Neural progenitor cell (in vitro differentiated cells): Measurements from ENCODE around the gene MTG1. TPM values are rescaled to one million over a fixed set of nuclear protein-coding genes. Genes with fewer than 3 reads are reported as not detected.

ENCODE experiments used
- DNase-seq: peaks from one replicate; pipeline ENCODE4 v3.0.0-alpha.2; 2016; ENCODE audit warnings: low spot score
- H2AFZ ChIP-seq: fragments of 200-600 bp; sonication (generic); replicated peaks from 2 replicates; pipeline ENCODE4 v1.6.1; 2016; ENCODE audit warnings: antibody characterized with exemption
- H3F3A ChIP-seq: fragments of 200-600 bp; sonication (generic); 2 replicates; pipeline ENCODE4 v1.6.1; 2016; ENCODE audit warnings: antibody characterized with exemption, low read depth
- H3K27ac ChIP-seq: fragments of 200-600 bp; sonication (generic); 2 replicates; pipeline ENCODE4 v1.5.1; 2016; ENCODE audit warnings: mild to moderate bottlenecking
- H3K27me3 ChIP-seq: fragments of 200-600 bp; sonication (generic); 2 replicates; pipeline ENCODE4 v1.6.1; 2016; ENCODE audit warnings: mild to moderate bottlenecking, moderate library complexity
- H3K36me3 ChIP-seq: fragments of 200-600 bp; sonication (generic); 2 replicates; pipeline ENCODE4 v1.5.1; 2016
- H3K4me1 ChIP-seq: fragments of 200-600 bp; sonication (generic); 2 replicates; pipeline ENCODE4 v1.6.1; 2016; ENCODE audit warnings: mixed run types
- H3K4me2 ChIP-seq: fragments of 200-600 bp; sonication (generic); 2 replicates; pipeline ENCODE4 v1.6.1; 2016
- H3K4me3 ChIP-seq: fragments of 200-600 bp; sonication (generic); 2 replicates; pipeline ENCODE4 v1.5.1; 2016
- H3K79me2 ChIP-seq: fragments of 200-600 bp; sonication (generic); 2 replicates; pipeline ENCODE4 v1.6.1; 2016; ENCODE audit warnings: low read depth
- H3K9ac ChIP-seq: fragments of 200-600 bp; sonication (generic); 2 replicates; pipeline ENCODE4 v1.6.1; 2016
- H3K9me3 ChIP-seq: fragments of 200-600 bp; sonication (generic); 2 replicates; pipeline ENCODE4 v1.5.1; 2016; ENCODE audit warnings: low read depth
- H4K20me1 ChIP-seq: fragments of 200-600 bp; sonication (generic); 2 replicates; pipeline ENCODE4 v1.6.1; 2016; ENCODE audit warnings: low read depth
- H3K27ac Mint-ChIP-seq: 3 replicates; pipeline ENCODE4 v1.8.0; 2021; ENCODE audit warnings: mixed read lengths
- H3K27me3 Mint-ChIP-seq: 2 replicates; pipeline ENCODE4 v1.8.0; 2022; ENCODE audit warnings: low read depth, mild to moderate bottlenecking, inconsistent platforms, moderate library complexity, mixed read lengths; ENCODE audit not compliant: insufficient read depth
- H3K36me3 Mint-ChIP-seq: 3 replicates; pipeline ENCODE4 v1.8.0; 2021; ENCODE audit warnings: mixed read lengths
- H3K4me1 Mint-ChIP-seq: 3 replicates; pipeline ENCODE4 v1.8.0; 2021; ENCODE audit warnings: mixed read lengths
- H3K4me3 Mint-ChIP-seq: 3 replicates; pipeline ENCODE4 v1.8.0; 2021; ENCODE audit warnings: mild to moderate bottlenecking, moderate library complexity, mixed read lengths
- H3K9me3 Mint-ChIP-seq: 3 replicates; pipeline ENCODE4 v1.8.0; 2020; ENCODE audit warnings: mixed read lengths
- CTCF ChIP-seq: fragments of 200-600 bp; sonication (generic); IDR thresholded peaks from 2 replicates; pipeline ENCODE4 v1.5.1; 2017; ENCODE audit warnings: antibody characterized with exemption, mild to moderate bottlenecking
- EZH2 ChIP-seq: fragments of 200-600 bp; sonication (generic); IDR thresholded peaks from 2 replicates; pipeline ENCODE4 v1.6.1; 2017; ENCODE audit warnings: antibody characterized with exemption, mild to moderate bottlenecking, moderate library complexity
- EZH2phosphoT487 ChIP-seq: fragments of 200-600 bp; sonication (generic); IDR thresholded peaks from 2 replicates; pipeline ENCODE4 v1.6.1; 2017; ENCODE audit warnings: antibody characterized with exemption
- total RNA-seq: library from RNA; depleted of rRNA; stranded (reverse); fragments of >200 nt; gene quantifications from 2 replicates; pipeline ENCODE4 v1.2.3, GENCODE V29; 2015; ENCODE audit warnings: low replicate concordance

The MTG1 gene
- total RNA-seq, 1 donor from 2014 or later: 28.0 TPM

- Histone ChIP-seq H3K27ac (no peak overlapping the region), H3K4me2 (no peak overlapping the region), H3K27me3 (no peaks in the 10 kb centered on the region), H3K4me3 (no peak overlapping the region), H3K9ac (no peak overlapping the region), H3F3A (no peaks in the 10 kb centered on the region), H3K36me3 (peaks cover 3% of the 10 kb centered on the region), H4K20me1 (no peaks in the 10 kb centered on the region), H3K4me1 (no peaks in the 10 kb centered on the region), H3K79me2 (peaks cover 51% of the 10 kb centered on the region), H2AFZ (no peak overlapping the region), H3K9me3 (no peaks in the 10 kb centered on the region)
- no peak for TF ChIP-seq EZH2phosphoT487
- no peak for TF ChIP-seq EZH2
- no peak for TF ChIP-seq CTCF
- no peaks in the 10 kb centered on the region for H3K4me1 Mint-ChIP-seq
- peaks cover 6% of the 10 kb centered on the region for H3K9me3 Mint-ChIP-seq
- no peak for DNase-seq
- no peaks in the 10 kb centered on the region for H3K27me3 Mint-ChIP-seq
- no peak overlapping the region for H3K27ac Mint-ChIP-seq
- peak overlapping the region; percentile 67 for H3K4me3 Mint-ChIP-seq
- peaks cover 57% of the 10 kb centered on the region for H3K36me3 Mint-ChIP-seq
These were observed 8.2 kb downstream of the MTG1 start for GRCh38 chr10:133401981-133402725.

GRCh38 chr10:133403359-133403758 is 9.4 kb downstream of the MTG1 start:
- Histone ChIP-seq H3K4me3 (no peak overlapping the region), H3K4me2 (no peak overlapping the region), H3F3A (no peaks in the 10 kb centered on the region), H3K9ac (no peak overlapping the region), H3K27ac (no peak overlapping the region), H3K27me3 (no peaks in the 10 kb centered on the region), H2AFZ (no peak overlapping the region), H4K20me1 (no peaks in the 10 kb centered on the region), H3K36me3 (peaks cover 9% of the 10 kb centered on the region), H3K9me3 (no peaks in the 10 kb centered on the region), H3K4me1 (no peaks in the 10 kb centered on the region), H3K79me2 (peaks cover 53% of the 10 kb centered on the region)
- Mint-ChIP-seq H3K27ac (no peak overlapping the region), H3K4me1 (no peaks in the 10 kb centered on the region), H3K27me3 (no peaks in the 10 kb centered on the region), H3K36me3 (peaks cover 58% of the 10 kb centered on the region), H3K9me3 (peaks cover 13% of the 10 kb centered on the region), H3K4me3 (no peak overlapping the region)
- DNase-seq: no peak
- TF ChIP-seq EZH2phosphoT487: no peak
- no peak for TF ChIP-seq CTCF
- TF ChIP-seq EZH2: no peak

DNA sequence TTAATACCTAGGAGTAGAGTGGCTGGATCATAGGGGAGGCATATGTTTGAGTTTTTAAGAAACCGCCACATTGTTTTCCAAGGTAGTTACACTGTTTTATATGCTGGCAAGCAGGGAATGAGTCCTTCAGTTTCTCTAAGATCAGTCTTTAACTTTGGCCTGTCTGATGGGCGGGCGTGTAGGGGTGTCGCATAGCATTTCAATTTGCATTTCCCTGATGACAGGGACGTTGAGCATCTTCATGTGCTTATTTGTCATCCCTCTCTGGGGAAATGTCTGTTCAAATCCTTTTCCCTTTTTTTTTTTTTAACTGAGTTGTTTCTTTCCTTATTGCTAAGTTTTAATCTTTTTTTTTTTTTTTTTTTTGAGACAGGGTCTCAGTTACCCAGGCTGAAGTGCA is 9.8 kb downstream of the MTG1 start:
- Histone ChIP-seq H3K27ac (no peak overlapping the region), H3K36me3 (peaks cover 13% of the 10 kb centered on the region), H2AFZ (no peak overlapping the region), H3K9me3 (no peaks in the 10 kb centered on the region), H3K4me1 (no peaks in the 10 kb centered on the region), H3K79me2 (peaks cover 53% of the 10 kb centered on the region), H3K9ac (no peak overlapping the region), H4K20me1 (no peaks in the 10 kb centered on the region), H3K4me3 (no peak overlapping the region), H3K4me2 (no peak overlapping the region), H3F3A (no peaks in the 10 kb centered on the region), H3K27me3 (no peaks in the 10 kb centered on the region)
- no peak for TF ChIP-seq CTCF
- TF ChIP-seq EZH2phosphoT487: no peak
- TF ChIP-seq EZH2: no peak
- Mint-ChIP-seq H3K4me1 (no peaks in the 10 kb centered on the region), H3K36me3 (peaks cover 60% of the 10 kb centered on the region), H3K27me3 (no peaks in the 10 kb centered on the region), H3K4me3 (no peak overlapping the region), H3K9me3 (peaks cover 17% of the 10 kb centered on the region), H3K27ac (no peak overlapping the region)
- DNase-seq: no peak
